Epidermal melanocyte (primary cell): Measurements from ENCODE around the gene SPATA2.

Source experiments
- DNase-seq: peaks from one replicate; pipeline ENCODE4 v3.0.0; 2011; ENCODE audit warnings: low spot score; ENCODE audit not compliant: insufficient read length

The SPATA2 gene

GRCh38 chr20:49859011-49859410 lies 56.3 kb downstream of the SPATA2 start:
- DNase-seq = no peak

- DNase-seq = no peak
Measured at GRCh38 chr20:49858076-49858585, 57.2 kb downstream of the SPATA2 start.

- DNase-seq = no peak
Measured at GRCh38 chr20:49856904-49857303, 58.4 kb downstream of the SPATA2 start.

GRCh38 chr20:49854190-49854875 lies 61.0 kb downstream of the SPATA2 start:
- no peak for DNase-seq

GRCh38 chr20:49853640-49854039 lies 61.7 kb downstream of the SPATA2 start:
- DNase-seq = no peak
